ENCODE data around the gene KCTD16.

KCTD16 gene

GRCh38 chr5:144194144-144194543 lies 23.5 kb downstream of the KCTD16 start:
- H3K9me3 ChIP-seq (ENCODE audit: low read length), result no peaks in the 10 kb centered on the region
- no peak overlapping the region for H3K9ac ChIP-seq (ENCODE audit: low read length)
- H3K27ac ChIP-seq (ENCODE audit: low read depth, low read length), result no peak overlapping the region
- H3K36me3 ChIP-seq (ENCODE audit: insufficient read depth, low read length), result no peaks in the 10 kb centered on the region
- no peaks in the 10 kb centered on the region for H3K4me1 ChIP-seq (ENCODE audit: insufficient read depth, low read length)
- H3K4me3 ChIP-seq (ENCODE audit: low read depth in 1 of 2, low read length in 2 of 2), result no peak overlapping the region
- peaks cover 0 to 4% of the 10 kb centered on the region in 2 donors for H3K27me3 ChIP-seq (ENCODE audit: control insufficient read depth in 1 of 2, insufficient read depth in 2 of 2, low read length in 2 of 2)

DNA sequence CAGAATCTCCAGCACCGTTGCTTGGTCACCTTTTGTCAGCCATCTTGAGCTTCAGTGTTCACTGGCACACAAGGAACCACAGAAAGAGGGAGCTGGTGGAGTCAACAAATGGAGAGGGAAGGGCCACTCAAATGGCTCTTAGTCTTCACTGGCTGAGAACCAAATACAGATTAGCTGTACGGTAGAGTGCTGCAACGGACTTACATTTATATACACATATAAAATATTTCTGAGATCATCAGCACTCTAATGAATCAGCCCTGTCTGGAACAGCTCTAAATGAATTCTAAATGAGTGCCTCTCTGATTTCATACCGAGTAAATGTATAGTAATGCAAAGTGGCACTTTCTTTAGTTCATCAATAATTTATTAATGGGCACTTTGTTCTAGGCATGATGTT lies 24.8 kb downstream of the KCTD16 start:
- H3K9ac ChIP-seq (ENCODE audit: low read length), result no peak overlapping the region
- H3K27me3 ChIP-seq (ENCODE audit: control insufficient read depth in 1 of 2, insufficient read depth in 2 of 2, low read length in 2 of 2), result peaks cover 0 to 4% of the 10 kb centered on the region in 2 donors
- H3K9me3 ChIP-seq (ENCODE audit: low read length), result no peaks in the 10 kb centered on the region
- no peaks in the 10 kb centered on the region for H3K4me1 ChIP-seq (ENCODE audit: insufficient read depth, low read length)
- H3K27ac ChIP-seq (ENCODE audit: low read depth, low read length), result no peak overlapping the region
- H3K4me3 ChIP-seq (ENCODE audit: low read depth in 1 of 2, low read length in 2 of 2), result no peak overlapping the region
- H3K36me3 ChIP-seq (ENCODE audit: insufficient read depth, low read length), result no peaks in the 10 kb centered on the region

GRCh38 chr5:144196612-144197011 lies 25.9 kb downstream of the KCTD16 start:
- Histone ChIP-seq H3K4me3 (ENCODE audit: low read depth in 1 of 2, low read length in 2 of 2) (no peak overlapping the region), H3K36me3 (ENCODE audit: insufficient read depth, low read length) (no peaks in the 10 kb centered on the region), H3K9ac (ENCODE audit: low read length) (no peak overlapping the region), H3K9me3 (ENCODE audit: low read length) (no peaks in the 10 kb centered on the region), H3K27ac (ENCODE audit: low read depth, low read length) (no peak overlapping the region), H3K4me1 (ENCODE audit: insufficient read depth, low read length) (no peaks in the 10 kb centered on the region), H3K27me3 (ENCODE audit: control insufficient read depth in 1 of 2, insufficient read depth in 2 of 2, low read length in 2 of 2) (peaks cover 0 to 4% of the 10 kb centered on the region in 2 donors)

GRCh38 chr5:144198386-144198785 lies 27.7 kb downstream of the KCTD16 start:
- Histone ChIP-seq H3K27ac (ENCODE audit: low read depth, low read length) (no peak overlapping the region), H3K9me3 (ENCODE audit: low read length) (no peaks in the 10 kb centered on the region), H3K36me3 (ENCODE audit: insufficient read depth, low read length) (no peaks in the 10 kb centered on the region), H3K27me3 (ENCODE audit: control insufficient read depth in 1 of 2, insufficient read depth in 2 of 2, low read length in 2 of 2) (peaks cover 0 to 4% of the 10 kb centered on the region in 2 donors), H3K4me3 (ENCODE audit: low read depth in 1 of 2, low read length in 2 of 2) (no peak overlapping the region), H3K4me1 (ENCODE audit: insufficient read depth, low read length) (peaks cover 5% of the 10 kb centered on the region), H3K9ac (ENCODE audit: low read length) (no peak overlapping the region)

DNA sequence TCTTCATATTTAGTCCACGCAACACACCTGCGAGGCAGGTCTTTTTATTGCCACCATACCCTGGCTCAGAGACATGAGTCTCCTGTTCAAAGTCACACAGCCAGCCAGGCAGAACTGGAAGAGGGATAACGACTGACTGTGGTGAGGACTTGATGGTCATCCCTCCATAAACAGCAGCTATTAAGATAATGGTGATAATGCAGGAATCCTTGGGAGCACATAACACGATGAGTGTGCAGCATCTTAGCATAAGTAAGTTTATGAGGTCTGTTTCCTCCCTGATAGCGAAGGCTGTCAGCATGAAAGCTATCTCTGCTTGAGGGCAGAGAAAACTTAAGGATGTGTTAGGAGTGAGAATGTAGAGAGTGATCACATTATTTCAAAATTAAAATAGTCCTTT lies 30.9 kb downstream of the KCTD16 start:
- no peak overlapping the region for H3K9ac ChIP-seq (ENCODE audit: low read length)
- no peaks in the 10 kb centered on the region for H3K36me3 ChIP-seq (ENCODE audit: insufficient read depth, low read length)
- H3K4me3 ChIP-seq (ENCODE audit: low read depth in 1 of 2, low read length in 2 of 2), result no peak overlapping the region
- H3K27me3 ChIP-seq (ENCODE audit: control insufficient read depth in 1 of 2, insufficient read depth in 2 of 2, low read length in 2 of 2), result peaks cover 0 to 19% of the 10 kb centered on the region in 2 donors
- H3K27ac ChIP-seq (ENCODE audit: low read depth, low read length), result no peak overlapping the region
- peaks cover 5% of the 10 kb centered on the region for H3K4me1 ChIP-seq (ENCODE audit: insufficient read depth, low read length)
- no peaks in the 10 kb centered on the region for H3K9me3 ChIP-seq (ENCODE audit: low read length)

GRCh38 chr5:144202072-144202471 lies 31.4 kb downstream of the KCTD16 start:
- H3K27ac ChIP-seq (ENCODE audit: low read depth, low read length), result no peak overlapping the region
- H3K36me3 ChIP-seq (ENCODE audit: insufficient read depth, low read length), result no peaks in the 10 kb centered on the region
- H3K27me3 ChIP-seq (ENCODE audit: control insufficient read depth in 1 of 2, insufficient read depth in 2 of 2, low read length in 2 of 2), result peaks cover 0 to 22% of the 10 kb centered on the region in 2 donors
- H3K9me3 ChIP-seq (ENCODE audit: low read length), result no peaks in the 10 kb centered on the region
- H3K4me1 ChIP-seq (ENCODE audit: insufficient read depth, low read length), result peaks cover 5% of the 10 kb centered on the region
- no peak overlapping the region for H3K4me3 ChIP-seq (ENCODE audit: low read depth in 1 of 2, low read length in 2 of 2)
- H3K9ac ChIP-seq (ENCODE audit: low read length), result no peak overlapping the region

DNA sequence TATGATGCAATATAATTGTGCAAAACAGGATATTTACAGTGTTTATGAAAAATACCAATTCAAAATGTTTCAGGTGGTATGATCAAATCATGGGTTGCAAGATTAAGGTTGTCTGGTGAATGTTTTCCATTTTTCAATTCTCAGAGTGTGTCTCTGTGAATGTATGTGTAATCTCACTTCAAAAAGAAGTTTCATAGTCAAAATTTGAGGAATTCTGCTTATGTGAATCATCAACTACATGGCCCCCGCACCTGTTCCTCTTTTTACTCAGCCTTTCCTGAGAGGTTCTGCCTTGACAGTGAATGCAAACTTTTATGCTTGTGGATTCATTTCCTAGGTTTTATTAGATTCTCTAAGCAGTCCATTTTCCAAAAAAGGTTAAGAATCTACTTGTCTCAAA lies 32.1 kb downstream of the KCTD16 start:
- peaks cover 5% of the 10 kb centered on the region for H3K4me1 ChIP-seq (ENCODE audit: insufficient read depth, low read length)
- H3K4me3 ChIP-seq (ENCODE audit: low read depth in 1 of 2, low read length in 2 of 2), result no peak overlapping the region
- no peak overlapping the region for H3K9ac ChIP-seq (ENCODE audit: low read length)
- H3K27ac ChIP-seq (ENCODE audit: low read depth, low read length), result no peak overlapping the region
- no peaks in the 10 kb centered on the region for H3K36me3 ChIP-seq (ENCODE audit: insufficient read depth, low read length)
- no peaks in the 10 kb centered on the region for H3K9me3 ChIP-seq (ENCODE audit: low read length)
- peaks cover under 1 to 22% of the 10 kb centered on the region in 2 donors for H3K27me3 ChIP-seq (ENCODE audit: control insufficient read depth in 1 of 2, insufficient read depth in 2 of 2, low read length in 2 of 2)

GRCh38 chr5:144203750-144204596 lies 33.3 kb downstream of the KCTD16 start:
- Histone ChIP-seq H3K27ac (ENCODE audit: low read depth, low read length) (no peak overlapping the region), H3K27me3 (ENCODE audit: control insufficient read depth in 1 of 2, insufficient read depth in 2 of 2, low read length in 2 of 2) (peaks cover 5 to 22% of the 10 kb centered on the region in 2 donors), H3K4me1 (ENCODE audit: insufficient read depth, low read length) (peaks cover 5% of the 10 kb centered on the region)

GRCh38 chr5:144205141-144205551 lies 34.5 kb downstream of the KCTD16 start:
- Histone ChIP-seq H3K27ac (ENCODE audit: low read depth, low read length) (no peak overlapping the region), H3K9me3 (ENCODE audit: low read length) (no peaks in the 10 kb centered on the region), H3K27me3 (ENCODE audit: control insufficient read depth in 1 of 2, insufficient read depth in 2 of 2, low read length in 2 of 2) (peaks cover 5 to 22% of the 10 kb centered on the region in 2 donors), H3K4me1 (ENCODE audit: insufficient read depth, low read length) (peaks cover 5% of the 10 kb centered on the region), H3K9ac (ENCODE audit: low read length) (no peak overlapping the region), H3K4me3 (ENCODE audit: low read depth in 1 of 2, low read length in 2 of 2) (peak overlapping the region in 1 of 2 donors; percentile 51), H3K36me3 (ENCODE audit: insufficient read depth, low read length) (no peaks in the 10 kb centered on the region)

More at GRCh38 chr5:144203750-144204596, 33.3 kb downstream of the KCTD16 start:
- Histone ChIP-seq H3K36me3 (ENCODE audit: insufficient read depth, low read length) (no peaks in the 10 kb centered on the region), H3K4me3 (ENCODE audit: low read depth in 1 of 2, low read length in 2 of 2) (no peak overlapping the region), H3K9me3 (ENCODE audit: low read length) (no peaks in the 10 kb centered on the region), H3K9ac (ENCODE audit: low read length) (no peak overlapping the region)

DNA sequence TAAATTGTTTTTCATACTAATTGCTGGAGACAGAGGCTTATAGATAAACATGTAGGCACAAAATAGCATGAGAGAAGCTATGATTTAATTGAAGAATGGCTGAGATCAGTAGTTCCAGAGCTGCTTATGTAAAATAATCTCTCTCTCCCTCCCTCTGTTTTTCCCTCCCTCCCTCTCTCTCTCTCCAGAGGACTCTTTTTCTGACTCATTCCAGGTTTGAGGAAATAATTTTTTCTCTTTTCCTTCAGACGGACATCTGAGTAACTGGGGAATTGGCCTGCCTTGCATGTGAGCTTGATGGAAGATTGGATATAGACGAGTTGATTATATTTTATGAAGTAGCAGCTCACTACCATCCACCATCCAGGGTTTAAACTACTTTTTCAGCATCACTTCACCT lies 35.5 kb downstream of the KCTD16 start:
- Histone ChIP-seq H3K9ac (ENCODE audit: low read length) (no peak overlapping the region), H3K9me3 (ENCODE audit: low read length) (no peaks in the 10 kb centered on the region), H3K4me3 (ENCODE audit: low read depth in 1 of 2, low read length in 2 of 2) (no peak overlapping the region), H3K4me1 (ENCODE audit: insufficient read depth, low read length) (peaks cover 5% of the 10 kb centered on the region), H3K27me3 (ENCODE audit: control insufficient read depth in 1 of 2, insufficient read depth in 2 of 2, low read length in 2 of 2) (peaks cover 5 to 22% of the 10 kb centered on the region in 2 donors), H3K27ac (ENCODE audit: low read depth, low read length) (no peak overlapping the region), H3K36me3 (ENCODE audit: insufficient read depth, low read length) (no peaks in the 10 kb centered on the region)

GRCh38 chr5:144207875-144208444 lies 37.3 kb downstream of the KCTD16 start:
- no peak overlapping the region for H3K9ac ChIP-seq (ENCODE audit: low read length)
- no peak overlapping the region for H3K4me3 ChIP-seq (ENCODE audit: low read depth in 1 of 2, low read length in 2 of 2)
- H3K36me3 ChIP-seq (ENCODE audit: insufficient read depth, low read length), result no peaks in the 10 kb centered on the region
- peaks cover 5 to 22% of the 10 kb centered on the region in 2 donors for H3K27me3 ChIP-seq (ENCODE audit: control insufficient read depth in 1 of 2, insufficient read depth in 2 of 2, low read length in 2 of 2)
- H3K4me1 ChIP-seq (ENCODE audit: insufficient read depth, low read length), result no peaks in the 10 kb centered on the region
- no peaks in the 10 kb centered on the region for H3K9me3 ChIP-seq (ENCODE audit: low read length)
- H3K27ac ChIP-seq (ENCODE audit: low read depth, low read length), result no peak overlapping the region

Data from muscle layer of colon (tissue), 2 donors.